SJCRH30 (cell line): ENCODE results near the gene GLIPR1. TPM values are rescaled to one million over a fixed set of nuclear protein-coding genes. Genes with fewer than 3 reads are reported as not detected.

ENCODE experiments used
- DNase-seq, 2 experiments: peaks; one replicate each; pipeline ENCODE4 v3.0.0-alpha.2; 2015 to 2020
- H3K27ac ChIP-seq: fragments of 250-450 bp; sonication (Bioruptor Pico); 2 replicates; pipeline ENCODE4 v1.5.1; 2020; ENCODE audit warnings: mild to moderate bottlenecking, moderate library complexity
- H3K27me3 ChIP-seq: fragments of 250-450 bp; sonication (Bioruptor Pico); 2 replicates; pipeline ENCODE4 v1.5.1; 2020; ENCODE audit warnings: mild to moderate bottlenecking, moderate library complexity
- H3K36me3 ChIP-seq: fragments of 250-450 bp; sonication (Bioruptor Pico); 2 replicates; pipeline ENCODE4 v1.5.1; 2020; ENCODE audit warnings: mild to moderate bottlenecking, moderate library complexity
- H3K4me1 ChIP-seq: fragments of 250-450 bp; sonication (Bioruptor Pico); 2 replicates; pipeline ENCODE4 v1.5.1; 2020; ENCODE audit warnings: mild to moderate bottlenecking, moderate library complexity
- H3K4me3 ChIP-seq: fragments of 250-450 bp; sonication (Bioruptor Pico); 2 replicates; pipeline ENCODE4 v1.5.1; 2020; ENCODE audit warnings: mild to moderate bottlenecking, moderate library complexity
- H3K9me3 ChIP-seq: fragments of 250-450 bp; sonication (Bioruptor Pico); replicated peaks from 2 replicates; pipeline ENCODE4 v1.5.1; 2020; ENCODE audit warnings: mild to moderate bottlenecking, moderate library complexity
- total RNA-seq: library from RNA; depleted of rRNA; stranded (reverse); fragments of >200 nt; shearing (Covaris generic); gene quantifications from 2 replicates; pipeline ENCODE4 v1.2.3, GENCODE V29; 2014

GLIPR1 gene
- total RNA-seq, 1 experiment from 2014 or later = 1.7 TPM

- Histone ChIP-seq H3K36me3 (no peaks in the 10 kb centered on the region), H3K4me1 (peaks cover 15% of the 10 kb centered on the region), H3K4me3 (no peak overlapping the region), H3K27me3 (no peaks in the 10 kb centered on the region), H3K27ac (no peak overlapping the region), H3K9me3 (no peaks in the 10 kb centered on the region; the same call in 1 of the 2 replicates)
- no peak for DNase-seq
Observed at GRCh38 chr12:75525263-75525662, 44.7 kb downstream of the GLIPR1 start.

DNA sequence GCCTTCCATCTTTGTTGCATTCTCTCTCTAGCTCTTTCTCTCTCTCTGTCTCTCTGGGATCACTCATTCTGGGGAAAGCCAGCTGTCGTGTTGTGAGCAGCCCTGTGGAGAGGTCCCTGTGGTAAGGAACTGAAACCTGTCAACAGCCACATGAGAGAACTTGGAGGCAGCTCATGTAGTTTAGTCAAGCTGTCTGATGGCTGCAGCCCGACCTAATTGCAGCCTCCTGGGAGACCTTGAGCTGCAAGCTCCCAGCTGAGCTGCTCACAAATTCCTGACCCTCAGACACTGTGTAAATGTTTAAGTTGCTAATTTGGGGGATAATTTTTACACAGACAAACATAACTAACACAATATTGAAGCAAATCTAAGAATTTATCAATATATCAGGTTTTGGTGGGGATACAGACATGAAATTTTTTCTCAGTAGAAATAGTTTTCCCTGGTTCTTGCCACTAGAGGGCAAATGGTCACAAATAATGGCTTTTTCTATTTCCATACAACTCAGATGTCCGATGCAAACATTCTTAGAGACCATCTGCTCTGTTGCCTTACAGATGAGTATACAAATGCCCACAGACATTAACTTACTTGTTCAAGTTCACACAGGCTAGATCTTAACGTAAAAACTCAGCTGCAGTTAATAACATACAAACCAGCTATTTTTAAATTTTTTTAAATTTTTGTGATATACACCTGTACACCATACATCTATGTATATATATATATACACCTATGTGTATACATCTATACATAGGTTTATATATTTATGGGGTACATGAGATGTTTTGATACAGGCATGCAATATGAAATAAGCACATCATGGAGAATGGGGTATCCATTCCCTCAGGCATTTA lies 46.3 kb downstream of the GLIPR1 start:
- no peaks in the 10 kb centered on the region for H3K27me3 ChIP-seq
- H3K36me3 ChIP-seq = no peaks in the 10 kb centered on the region
- H3K9me3 ChIP-seq = no peaks in the 10 kb centered on the region
- no peak overlapping the region for H3K4me3 ChIP-seq
- peaks cover 15% of the 10 kb centered on the region for H3K4me1 ChIP-seq
- peak; percentile 67 to 84 for DNase-seq
- H3K27ac ChIP-seq = peak overlapping the region; percentile 31; the same call in 1 of the 2 replicates

- H3K27ac ChIP-seq = no peak overlapping the region
- H3K27me3 ChIP-seq = no peaks in the 10 kb centered on the region
- DNase-seq = no peak
- H3K9me3 ChIP-seq = no peaks in the 10 kb centered on the region
- H3K4me3 ChIP-seq = no peak overlapping the region
- H3K36me3 ChIP-seq = no peaks in the 10 kb centered on the region
- H3K4me1 ChIP-seq = peaks cover 15% of the 10 kb centered on the region
Observed at GRCh38 chr12:75528272-75528671, 47.7 kb downstream of the GLIPR1 start.

DNA sequence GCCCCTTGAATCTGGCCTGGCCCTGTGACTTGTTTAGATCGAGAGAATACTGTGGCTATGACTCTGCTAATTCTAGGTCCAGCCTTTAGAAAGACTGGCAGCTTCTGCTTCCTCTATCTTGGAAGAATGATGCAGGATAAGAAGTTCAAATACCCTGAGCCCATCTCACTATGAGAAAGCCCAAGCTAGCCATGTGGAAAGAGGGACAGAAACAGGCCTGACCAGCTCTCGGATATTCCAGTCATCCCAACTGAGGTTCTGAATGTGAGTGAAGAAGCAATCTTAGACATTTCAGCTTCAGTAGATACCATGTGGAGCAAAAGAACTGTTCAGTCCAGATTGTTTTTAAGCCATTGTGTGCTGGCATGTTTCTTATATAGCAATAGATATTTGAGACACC lies 48.1 kb downstream of the GLIPR1 start:
- peaks cover 15% of the 10 kb centered on the region for H3K4me1 ChIP-seq
- no peak overlapping the region for H3K27ac ChIP-seq
- no peak for DNase-seq
- H3K27me3 ChIP-seq = no peaks in the 10 kb centered on the region
- no peak overlapping the region for H3K4me3 ChIP-seq
- no peaks in the 10 kb centered on the region for H3K9me3 ChIP-seq
- H3K36me3 ChIP-seq = no peaks in the 10 kb centered on the region

- no peak for DNase-seq
Observed at GRCh38 chr12:75529316-75529715, 48.8 kb downstream of the GLIPR1 start.

DNA sequence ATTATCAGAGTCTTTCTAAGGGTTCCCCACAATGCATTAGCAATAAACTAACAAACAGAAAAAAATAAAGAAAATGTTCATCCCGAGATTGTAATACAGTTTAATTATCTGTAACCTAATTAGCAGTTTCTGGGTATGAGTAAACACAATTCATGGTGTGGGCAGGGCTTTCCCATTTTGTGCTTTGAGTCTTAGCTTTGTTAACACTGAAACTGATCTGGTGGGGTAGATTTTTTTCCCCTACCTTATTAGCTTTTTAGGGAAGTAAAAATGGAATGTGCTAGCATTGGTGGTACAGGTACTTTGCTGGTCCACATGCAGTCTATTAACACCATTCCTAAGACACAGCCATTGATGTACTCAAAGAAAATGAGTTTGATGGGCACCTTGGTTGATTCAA lies 49.3 kb downstream of the GLIPR1 start:
- Histone ChIP-seq H3K27ac (no peak overlapping the region), H3K9me3 (no peaks in the 10 kb centered on the region), H3K36me3 (no peaks in the 10 kb centered on the region), H3K4me1 (peaks cover 15% of the 10 kb centered on the region), H3K4me3 (no peak overlapping the region), H3K27me3 (no peaks in the 10 kb centered on the region)
- DNase-seq = no peak

More at GRCh38 chr12:75529316-75529715, 48.8 kb downstream of the GLIPR1 start:
- H3K27ac ChIP-seq = no peak overlapping the region
- H3K27me3 ChIP-seq = no peaks in the 10 kb centered on the region
- no peaks in the 10 kb centered on the region for H3K9me3 ChIP-seq
- peaks cover 15% of the 10 kb centered on the region for H3K4me1 ChIP-seq
- H3K4me3 ChIP-seq = no peak overlapping the region
- H3K36me3 ChIP-seq = no peaks in the 10 kb centered on the region

DNA sequence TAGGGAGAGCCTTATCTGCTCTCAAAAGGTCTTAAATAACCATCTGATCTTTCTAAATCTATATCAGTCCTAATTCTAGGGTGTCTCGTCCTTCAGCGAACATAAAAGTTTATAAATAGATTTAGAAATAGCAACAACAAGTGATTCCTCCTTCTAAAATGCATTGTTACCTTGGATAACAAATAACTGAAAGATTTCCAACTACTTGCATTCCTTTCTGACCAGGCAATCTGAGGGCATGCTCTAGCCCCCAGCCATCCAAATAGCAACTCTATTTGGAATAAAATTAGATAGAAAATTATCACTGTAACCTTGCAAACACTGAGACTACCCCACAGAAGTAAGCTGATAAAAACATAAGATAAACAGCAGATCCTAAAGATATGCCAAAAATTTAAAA lies 52.7 kb downstream of the GLIPR1 start:
- DNase-seq = no peak
- no peaks in the 10 kb centered on the region for H3K36me3 ChIP-seq
- H3K27ac ChIP-seq = no peak overlapping the region
- H3K4me1 ChIP-seq = no peaks in the 10 kb centered on the region
- no peaks in the 10 kb centered on the region for H3K27me3 ChIP-seq
- H3K4me3 ChIP-seq = no peak overlapping the region
- H3K9me3 ChIP-seq = no peaks in the 10 kb centered on the region

GRCh38 chr12:75539889-75540288 lies 59.3 kb downstream of the GLIPR1 start:
- DNase-seq = no peak
- Histone ChIP-seq H3K27ac (no peak overlapping the region), H3K9me3 (no peaks in the 10 kb centered on the region), H3K36me3 (no peaks in the 10 kb centered on the region), H3K27me3 (no peaks in the 10 kb centered on the region), H3K4me3 (no peak overlapping the region), H3K4me1 (peaks cover 2% of the 10 kb centered on the region; the same call in 1 of the 2 replicates)

GRCh38 chr12:75542942-75543341 lies 62.4 kb downstream of the GLIPR1 start:
- Histone ChIP-seq H3K9me3 (no peaks in the 10 kb centered on the region), H3K4me1 (peaks cover 15% of the 10 kb centered on the region), H3K27me3 (no peaks in the 10 kb centered on the region), H3K4me3 (no peak overlapping the region), H3K36me3 (no peaks in the 10 kb centered on the region), H3K27ac (no peak overlapping the region)
- DNase-seq = no peak

- DNase-seq = no peak
- Histone ChIP-seq H3K27ac (no peak overlapping the region), H3K9me3 (no peaks in the 10 kb centered on the region), H3K4me3 (no peak overlapping the region), H3K27me3 (no peaks in the 10 kb centered on the region), H3K36me3 (no peaks in the 10 kb centered on the region), H3K4me1 (peaks cover 15% of the 10 kb centered on the region)
Observed at GRCh38 chr12:75543529-75543928, 63.0 kb downstream of the GLIPR1 start.

- Histone ChIP-seq H3K27me3 (no peaks in the 10 kb centered on the region), H3K36me3 (no peaks in the 10 kb centered on the region), H3K27ac (peak overlapping the region; percentile 68), H3K9me3 (no peaks in the 10 kb centered on the region), H3K4me3 (no peak overlapping the region), H3K4me1 (peaks cover 25% of the 10 kb centered on the region)
- peak in 1 of 2 experiments; percentile 62 for DNase-seq
Observed at GRCh38 chr12:75545636-75546035, 65.1 kb downstream of the GLIPR1 start.

GRCh38 chr12:75548879-75549278 lies 68.3 kb downstream of the GLIPR1 start:
- Histone ChIP-seq H3K27me3 (no peaks in the 10 kb centered on the region), H3K27ac (no peak overlapping the region), H3K4me1 (peaks cover 54% of the 10 kb centered on the region), H3K4me3 (no peak overlapping the region), H3K9me3 (no peaks in the 10 kb centered on the region), H3K36me3 (no peaks in the 10 kb centered on the region)
- DNase-seq = no peak

DNA sequence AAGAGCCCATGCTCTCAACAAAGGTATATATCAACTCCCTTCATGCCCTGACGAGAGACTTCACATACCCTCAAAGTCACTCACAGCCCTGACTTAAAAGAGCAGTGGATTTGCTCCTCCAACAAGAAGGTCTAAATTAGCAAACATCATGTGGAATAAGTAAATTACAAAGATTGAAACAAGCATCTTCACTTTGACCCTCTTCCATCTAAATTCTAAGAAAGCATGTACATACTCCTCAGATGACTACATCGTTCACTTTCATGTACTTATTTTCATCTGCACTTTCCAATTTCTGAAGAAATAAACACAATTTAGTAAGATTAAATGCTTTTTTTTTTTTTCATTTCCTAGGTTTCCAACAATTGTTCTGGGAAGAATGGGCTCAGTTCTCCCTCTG lies 69.4 kb downstream of the GLIPR1 start:
- Histone ChIP-seq H3K36me3 (no peaks in the 10 kb centered on the region), H3K27me3 (no peaks in the 10 kb centered on the region), H3K27ac (peak overlapping the region; percentile 64; the same call in 1 of the 2 replicates), H3K9me3 (no peaks in the 10 kb centered on the region), H3K4me1 (peaks cover 56% of the 10 kb centered on the region), H3K4me3 (no peak overlapping the region)
- no peak for DNase-seq

GRCh38 chr12:75550401-75551240 lies 70.1 kb downstream of the GLIPR1 start:
- Histone ChIP-seq H3K4me1 (peaks cover 51% of the 10 kb centered on the region), H3K27ac (peak overlapping the region; percentile 64), H3K36me3 (no peaks in the 10 kb centered on the region), H3K9me3 (no peaks in the 10 kb centered on the region), H3K27me3 (no peaks in the 10 kb centered on the region), H3K4me3 (no peak overlapping the region)
- peak; percentile 24 to 66 for DNase-seq

DNA sequence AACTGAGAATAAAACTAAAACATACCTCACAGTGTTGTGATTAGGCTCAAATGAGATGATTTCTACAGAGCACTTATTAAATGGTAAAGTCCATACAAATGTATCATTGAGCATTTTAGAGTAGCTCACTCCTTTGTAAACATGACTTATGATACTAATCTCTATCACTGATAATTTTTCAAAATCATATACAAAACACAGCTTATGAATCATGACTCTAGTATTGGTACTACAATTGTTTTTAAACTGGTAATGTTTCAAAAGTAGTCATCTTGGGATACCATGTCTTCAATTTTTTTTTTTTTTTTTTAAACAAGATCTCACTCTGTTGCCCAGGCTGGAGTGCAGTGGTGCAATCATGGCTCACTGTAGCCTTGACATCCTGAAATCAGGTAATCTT lies 70.9 kb downstream of the GLIPR1 start:
- Histone ChIP-seq H3K36me3 (no peaks in the 10 kb centered on the region), H3K4me1 (peaks cover 47% of the 10 kb centered on the region), H3K4me3 (no peak overlapping the region), H3K9me3 (no peaks in the 10 kb centered on the region), H3K27me3 (no peaks in the 10 kb centered on the region), H3K27ac (peak overlapping the region; percentile 64)
- no peak for DNase-seq
